ENCODE measurements around the gene GPR156. TPM values are rescaled to one million over a fixed set of nuclear protein-coding genes. Genes with fewer than 3 reads are reported as not detected.
"Not testable (repeated sequence)": the region's sequence is repeated elsewhere in the genome, so short reads cannot be mapped to it uniquely, and the experiment has no call there.

Gene GPR156
- polyA plus RNA-seq, 1 experiment: 0.44 TPM

- POLR2A ChIA-PET: no interaction called here
Measured at GRCh38 chr3:120299403-120299802, 14.4 kb upstream of the GPR156 start.

GRCh38 chr3:120298996-120299395, 14.0 kb upstream of the GPR156 start:
- TF ChIP-seq CTCF (IDR thresholded peaks at IDR 0.05; ENCODE audit: insufficient read depth, low read depth, low read length): no peak
- POLR2A ChIA-PET: no interaction called here
- DNase-seq (ENCODE audit: low read depth): no peak
- CTCF ChIA-PET: no interaction called here
- H3K4me3 ChIP-seq (ENCODE audit: low read depth, low read length): no peak overlapping the region
- no peaks in the 10 kb centered on the region for H3K27me3 ChIP-seq (ENCODE audit: control insufficient read depth, insufficient read depth, low read length)
- H3K36me3 ChIP-seq (ENCODE audit: control insufficient read depth, insufficient read depth, low read length): no peaks in the 10 kb centered on the region

More at GRCh38 chr3:120299403-120299802, 14.4 kb upstream of the GPR156 start:
- Histone ChIP-seq H3K27me3 (ENCODE audit: control insufficient read depth, insufficient read depth, low read length) (no peaks in the 10 kb centered on the region), H3K36me3 (ENCODE audit: control insufficient read depth, insufficient read depth, low read length) (no peaks in the 10 kb centered on the region), H3K4me3 (ENCODE audit: low read depth, low read length) (no peak overlapping the region)
- CTCF ChIA-PET: no interaction called here
- DNase-seq (ENCODE audit: low read depth): no peak
- TF ChIP-seq CTCF (IDR thresholded peaks at IDR 0.05; ENCODE audit: insufficient read depth, low read depth, low read length): no peak

- H3K27me3 ChIP-seq (ENCODE audit: control insufficient read depth, insufficient read depth, low read length); DNase-seq (ENCODE audit: low read depth); POLR2A ChIA-PET; H3K4me3 ChIP-seq (ENCODE audit: low read depth, low read length); H3K36me3 ChIP-seq (ENCODE audit: control insufficient read depth, insufficient read depth, low read length): not testable (repeated sequence)
- CTCF ChIA-PET: interaction anchor here (0.7 to 1.3 kb wide), 2 partner anchors 10 to 390 kb away, joined by 3 to 4 read pairs; partner anchors contain the start of gene HGD
Measured at GRCh38 chr3:120291552-120291951, 6.5 kb upstream of the GPR156 start.

GRCh38 chr3:120289636-120290035, 4.6 kb upstream of the GPR156 start:
- H3K36me3 ChIP-seq (ENCODE audit: control insufficient read depth, insufficient read depth, low read length): no peaks in the 10 kb centered on the region
- no peak overlapping the region for H3K4me3 ChIP-seq (ENCODE audit: low read depth, low read length)
- H3K27me3 ChIP-seq (ENCODE audit: control insufficient read depth, insufficient read depth, low read length): no peaks in the 10 kb centered on the region; the same call in none of the 2 replicates
- ChIA-PET POLR2A (no interaction called here), CTCF (no interaction called here)
- DNase-seq (ENCODE audit: low read depth): no peak
- TF ChIP-seq CTCF (IDR thresholded peaks at IDR 0.05; ENCODE audit: insufficient read depth, low read depth, low read length): no peak

- no peak for TF ChIP-seq CTCF (IDR thresholded peaks at IDR 0.05; ENCODE audit: insufficient read depth, low read depth, low read length)
- CTCF ChIA-PET: interaction anchor here (1.3 kb wide), 1 partner anchor 11 kb away, joined by 3 read pairs; no protein-coding TSS in a partner anchor
- DNase-seq (ENCODE audit: low read depth): no peak
- Histone ChIP-seq H3K36me3 (ENCODE audit: control insufficient read depth, insufficient read depth, low read length) (no peaks in the 10 kb centered on the region), H3K4me3 (ENCODE audit: low read depth, low read length) (no peak overlapping the region), H3K27me3 (ENCODE audit: control insufficient read depth, insufficient read depth, low read length) (peaks cover 5% of the 10 kb centered on the region)
- POLR2A ChIA-PET: no interaction called here
Measured at GRCh38 chr3:120286465-120286864, 1.4 kb upstream of the GPR156 start.

GRCh38 chr3:120285508-120285841, 453 bp upstream of the GPR156 start:
- CTCF ChIA-PET: interaction anchor here (1.0 to 1.3 kb wide), 2 partner anchors 12 to 42 kb away, joined by 3 read pairs; no protein-coding TSS in a partner anchor
- Histone ChIP-seq H3K36me3 (ENCODE audit: control insufficient read depth, insufficient read depth, low read length) (no peaks in the 10 kb centered on the region), H3K27me3 (ENCODE audit: control insufficient read depth, insufficient read depth, low read length) (peaks cover 6% of the 10 kb centered on the region), H3K4me3 (ENCODE audit: low read depth, low read length) (peak overlapping the region; percentile 49)
- no peak for TF ChIP-seq CTCF (IDR thresholded peaks at IDR 0.05; ENCODE audit: insufficient read depth, low read depth, low read length)
- POLR2A ChIA-PET: no interaction called here
- DNase-seq (ENCODE audit: low read depth): no peak
